ENCODE measurements around the gene HLF. TPM values are rescaled to one million over a fixed set of nuclear protein-coding genes. Genes with fewer than 3 reads are reported as not detected.

HLF gene
- total RNA-seq, 1 donor from 2014 or later: 15.1 TPM

GRCh38 chr17:55363033-55363432 is 98.3 kb downstream of the HLF start:
- DNase-seq: no peak

DNA sequence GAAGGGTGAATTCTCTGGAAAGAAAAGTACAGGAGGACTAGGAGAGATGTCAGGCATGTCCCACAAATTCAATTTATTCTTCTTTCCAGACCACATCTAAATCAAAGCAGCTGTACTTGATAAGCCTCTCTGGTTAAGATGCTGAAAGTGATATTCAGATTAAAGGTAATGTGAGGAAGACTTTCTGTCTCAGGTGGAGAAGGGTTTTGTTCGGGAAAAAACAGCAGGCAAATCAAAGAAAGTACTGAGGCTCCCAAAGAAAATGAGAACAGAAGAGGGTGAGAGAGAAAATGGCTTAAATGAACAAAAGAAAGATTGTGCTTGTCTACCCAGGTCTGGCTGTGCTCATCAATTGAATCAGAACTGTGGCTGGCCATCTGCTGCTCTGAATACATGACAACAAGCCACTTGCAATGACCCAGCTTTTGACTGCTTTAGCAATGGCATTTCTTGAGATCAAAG is 101.3 kb downstream of the HLF start:
- no peak for DNase-seq

- no peak for DNase-seq
Observed at GRCh38 chr17:55368706-55369105, 103.9 kb downstream of the HLF start.

Other genes starting within 250 kb of the HLF start
- gene MMD, start 156.9 kb downstream of the HLF start, total RNA-seq: 204 TPM
- not detected for gene SMIM36, start 246.5 kb downstream of the HLF start, total RNA-seq